GM23248 (cell line): Measurements from ENCODE around the gene ZNF486. TPM values are rescaled to one million over a fixed set of nuclear protein-coding genes. Genes with fewer than 3 reads are reported as not detected.
"Not testable (repeated sequence)": the region's sequence is repeated elsewhere in the genome, so short reads cannot be mapped to it uniquely, and the experiment has no call there.

Experiments
- DNase-seq: peaks from one replicate; pipeline ENCODE4 v3.0.0-alpha.2; 2015
- H2AFZ ChIP-seq: fragments of 200-600 bp; sonication (generic); 2 replicates; pipeline ENCODE4 v1.6.1; 2016; ENCODE audit warnings: antibody characterized with exemption
- H3F3A ChIP-seq: fragments of 200-600 bp; sonication (generic); 2 replicates; pipeline ENCODE4 v1.6.1; 2016; ENCODE audit warnings: mild to moderate bottlenecking, antibody characterized with exemption, mixed run types; ENCODE audit not compliant: insufficient read depth
- H3K27ac ChIP-seq: fragments of 200-600 bp; sonication (generic); 2 replicates; pipeline ENCODE4 v1.5.1; 2016; ENCODE audit warnings: mild to moderate bottlenecking
- H3K27me3 ChIP-seq: fragments of 200-600 bp; sonication (generic); replicated peaks from 2 replicates; pipeline ENCODE4 v1.6.1; 2016; ENCODE audit warnings: mild to moderate bottlenecking; ENCODE audit not compliant: insufficient read depth
- H3K36me3 ChIP-seq: fragments of 200-600 bp; sonication (generic); 2 replicates; pipeline ENCODE4 v1.6.1; 2016; ENCODE audit warnings: low read depth, mild to moderate bottlenecking
- H3K4me1 ChIP-seq: fragments of 200-600 bp; sonication (generic); 2 replicates; pipeline ENCODE4 v1.6.1; 2016; ENCODE audit warnings: mild to moderate bottlenecking; ENCODE audit not compliant: insufficient read depth
- H3K4me2 ChIP-seq: fragments of 200-600 bp; sonication (generic); one replicate; pipeline ENCODE4 v1.6.1; 2016; ENCODE audit warnings: mild to moderate bottlenecking; ENCODE audit not compliant: unreplicated experiment
- H3K4me3 ChIP-seq: fragments of 200-600 bp; sonication (generic); 2 replicates; pipeline ENCODE4 v1.5.1; 2016; ENCODE audit warnings: mild to moderate bottlenecking
- H3K79me2 ChIP-seq: fragments of 200-600 bp; sonication (generic); 2 replicates; pipeline ENCODE4 v1.6.1; 2016; ENCODE audit warnings: mild to moderate bottlenecking; ENCODE audit not compliant: insufficient read depth
- H3K9ac ChIP-seq: fragments of 200-600 bp; sonication (generic); 2 replicates; pipeline ENCODE4 v1.6.1; 2016; ENCODE audit warnings: mild to moderate bottlenecking
- H3K9me2 ChIP-seq: fragments of 200-600 bp; sonication (generic); 2 replicates; pipeline ENCODE4 v1.6.1; 2016; ENCODE audit warnings: mixed run types, mild to moderate bottlenecking, moderate library complexity; ENCODE audit not compliant: insufficient read depth
- H3K9me3 ChIP-seq: fragments of 200-600 bp; sonication (generic); one replicate; pipeline ENCODE4 v1.6.1; 2017; ENCODE audit warnings: low read depth
- H4K20me1 ChIP-seq: fragments of 200-600 bp; sonication (generic); 2 replicates; pipeline ENCODE4 v1.6.0; 2016; ENCODE audit not compliant: insufficient read depth
- EZH2 ChIP-seq: fragments of 200-600 bp; sonication (generic); IDR thresholded peaks from 2 replicates; pipeline ENCODE4 v1.6.1; 2018; ENCODE audit warnings: antibody characterized with exemption, mild to moderate bottlenecking; ENCODE audit not compliant: insufficient read depth, poor library complexity, severe bottlenecking
- EZH2phosphoT487 ChIP-seq: fragments of 200-600 bp; sonication (generic); IDR thresholded peaks from 2 replicates; pipeline ENCODE4 v1.6.1; 2018; ENCODE audit warnings: antibody characterized with exemption, moderate library complexity, mild to moderate bottlenecking, low read depth; ENCODE audit not compliant: insufficient read depth
- WGBS, 2 experiments: methylation state at CpG; one replicate each; pipeline ENCODE4 v1.1.6; 2015 to 2017; ENCODE audit warnings: low lambda C conversion rate in 2 of 2, low coverage in 1 of 2; ENCODE audit errors: missing lambda C conversion rate in 2 of 2; 5-methylcytosine and 5-hydroxymethylcytosine counted together
- in situ Hi-C: fragments of 300-500 bp; cut with MboI; formaldehyde crosslinking; loops from 2 replicates; pipeline ENCODE4 v1.15.0; 2020
- polyA plus RNA-seq: library from polyadenylated mRNA; unstranded; fragments of >200 nt; fragmentation: Nextera tagmentation; extraction: Ambion mirVana; gene quantifications from 2 replicates; pipeline ENCODE4 v1.2.1, GENCODE V29; 2016
- total RNA-seq: library from RNA; depleted of rRNA; stranded (reverse); fragments of >200 nt; shearing (Covaris generic); gene quantifications from 2 replicates; pipeline ENCODE4 v1.2.3, GENCODE V29; 2014; rRNA removed

ZNF486 gene
- total RNA-seq (5.8 and 7.5 TPM in 2 replicates), polyA plus RNA-seq (3.6 and 4.0 TPM in 2 replicates)

GRCh38 chr19:20167020-20167644, at the start of gene ZNF486:
TSS of gene ZNF486 (plus strand) at chr19:20167214. CDS start at chr19:20167331, 117 bp downstream.
- Histone ChIP-seq H3K36me3 (0 out of 2 replicates have a peak, but pooled peaks cover 5% of the 10 kb centered on the region), H3K9me3 (no peaks in the 10 kb centered on the region), H3K27ac (peak within 1 kb of the TSS; percentile 93), H2AFZ (peak within 1 kb of the TSS; percentile 78), H3K4me2 (peak within 1 kb of the TSS; percentile 83), H3F3A (peaks cover 10% of the 10 kb centered on the region), H3K4me3 (peak within 1 kb of the TSS; percentile 86), H3K27me3 (no peaks in the 10 kb centered on the region), H4K20me1 (no peaks in the 10 kb centered on the region), H3K79me2 (peaks cover 44% of the 10 kb centered on the region), H3K9ac (peak within 1 kb of the TSS; percentile 95), H3K9me2 (no peaks in the 10 kb centered on the region), H3K4me1 (0 out of 2 replicates have a peak, but pooled peaks cover 6% of the 10 kb centered on the region)
- no peak for TF ChIP-seq EZH2
- no peak for TF ChIP-seq EZH2phosphoT487
- peak; percentile 99 for DNase-seq
- in situ Hi-C loops, result no loop called here
- 0 to 1% methylated on average over 23 to 25 of the region's 25 CpGs for WGBS, 2 experiments

- H4K20me1 ChIP-seq, H3K27me3 ChIP-seq, H3K4me2 ChIP-seq, H3K36me3 ChIP-seq, H2AFZ ChIP-seq, H3F3A ChIP-seq, H3K27ac ChIP-seq, H3K9me2 ChIP-seq, H3K4me3 ChIP-seq, H3K9ac ChIP-seq, H3K79me2 ChIP-seq, in situ Hi-C loops, DNase-seq, H3K4me1 ChIP-seq: not testable (repeated sequence)
- 96 to 99% methylated on average over 6 of the region's 6 CpGs for WGBS, 2 experiments
- peaks cover 19% of the 10 kb centered on the region for H3K9me3 ChIP-seq
Observed at GRCh38 chr19:20118064-20118839, 48.8 kb upstream of the ZNF486 start.

GRCh38 chr19:20124879-20125278, 42.1 kb upstream of the ZNF486 start:
- no peaks in the 10 kb centered on the region for H4K20me1 ChIP-seq
- 98% methylated on average over 23 of the region's 23 CpGs for WGBS, 2 experiments
- H3K27ac ChIP-seq, result no peak overlapping the region
- no peaks in the 10 kb centered on the region for H3K79me2 ChIP-seq
- no peak for TF ChIP-seq EZH2phosphoT487
- no peak for TF ChIP-seq EZH2
- H3K4me3 ChIP-seq, result no peak overlapping the region
- no peaks in the 10 kb centered on the region for H3K9me3 ChIP-seq
- no peak overlapping the region for H2AFZ ChIP-seq
- H3K9me2 ChIP-seq, result no peaks in the 10 kb centered on the region
- in situ Hi-C loops, result no loop called here
- DNase-seq, result no peak
- no peak overlapping the region for H3K4me2 ChIP-seq
- no peaks in the 10 kb centered on the region for H3K27me3 ChIP-seq
- no peak overlapping the region for H3K9ac ChIP-seq
- no peaks in the 10 kb centered on the region for H3K36me3 ChIP-seq
- H3F3A ChIP-seq, result no peaks in the 10 kb centered on the region
- no peaks in the 10 kb centered on the region for H3K4me1 ChIP-seq

- H3K36me3 ChIP-seq, H3K27ac ChIP-seq, H4K20me1 ChIP-seq, H3K79me2 ChIP-seq, H3K27me3 ChIP-seq, H3K9me2 ChIP-seq, H3K4me3 ChIP-seq, H2AFZ ChIP-seq, H3K9ac ChIP-seq, H3K9me3 ChIP-seq, DNase-seq, in situ Hi-C loops, H3K4me1 ChIP-seq, H3F3A ChIP-seq, H3K4me2 ChIP-seq: not testable (repeated sequence)
- WGBS, 2 experiments, result 90 to 92% methylated on average over 2 of the region's 2 CpGs
Observed at GRCh38 chr19:20132933-20133332, 34.1 kb upstream of the ZNF486 start.

GRCh38 chr19:20137714-20138113, 29.3 kb upstream of the ZNF486 start:
- H3K9me2 ChIP-seq, H3K4me1 ChIP-seq, H3F3A ChIP-seq, H4K20me1 ChIP-seq, H3K36me3 ChIP-seq, in situ Hi-C loops, H3K9ac ChIP-seq, H3K27me3 ChIP-seq, H3K27ac ChIP-seq, DNase-seq, H2AFZ ChIP-seq, H3K79me2 ChIP-seq, H3K4me2 ChIP-seq, H3K4me3 ChIP-seq, H3K9me3 ChIP-seq: not testable (repeated sequence)
- 91% methylated on average over 21 of the region's 29 CpGs; no CpG with 5 or more reads in 1 of the 2 experiments for WGBS, 2 experiments
